Sigmoid colon (tissue), 4 donors: ENCODE data around the gene DOCK3.

Source experiments
- CTCF ChIP-seq, 4 experiments: fragments of 450-650 bp in 3 of 4; fragments of 200-600 bp in 1 of 4; IDR thresholded peaks; one replicate each; pipeline ENCODE4 v1.5.1; 2016 to 2019; ENCODE audit warnings: antibody characterized with exemption in 4 of 4, mild to moderate bottlenecking in 3 of 4, moderate library complexity in 2 of 4
- EP300 ChIP-seq, 4 donors: sonication (generic); formaldehyde crosslinking; IDR thresholded peaks; one replicate each; pipeline ENCODE4 v1.6.1; 2017; ENCODE audit warnings: antibody characterized with exemption in 4 of 4
- POLR2AphosphoS5 ChIP-seq, 4 donors: sonication (generic); formaldehyde crosslinking; IDR thresholded peaks; one replicate each; pipeline ENCODE4 v1.6.1; 2017; ENCODE audit warnings: antibody characterized with exemption in 4 of 4

DNA sequence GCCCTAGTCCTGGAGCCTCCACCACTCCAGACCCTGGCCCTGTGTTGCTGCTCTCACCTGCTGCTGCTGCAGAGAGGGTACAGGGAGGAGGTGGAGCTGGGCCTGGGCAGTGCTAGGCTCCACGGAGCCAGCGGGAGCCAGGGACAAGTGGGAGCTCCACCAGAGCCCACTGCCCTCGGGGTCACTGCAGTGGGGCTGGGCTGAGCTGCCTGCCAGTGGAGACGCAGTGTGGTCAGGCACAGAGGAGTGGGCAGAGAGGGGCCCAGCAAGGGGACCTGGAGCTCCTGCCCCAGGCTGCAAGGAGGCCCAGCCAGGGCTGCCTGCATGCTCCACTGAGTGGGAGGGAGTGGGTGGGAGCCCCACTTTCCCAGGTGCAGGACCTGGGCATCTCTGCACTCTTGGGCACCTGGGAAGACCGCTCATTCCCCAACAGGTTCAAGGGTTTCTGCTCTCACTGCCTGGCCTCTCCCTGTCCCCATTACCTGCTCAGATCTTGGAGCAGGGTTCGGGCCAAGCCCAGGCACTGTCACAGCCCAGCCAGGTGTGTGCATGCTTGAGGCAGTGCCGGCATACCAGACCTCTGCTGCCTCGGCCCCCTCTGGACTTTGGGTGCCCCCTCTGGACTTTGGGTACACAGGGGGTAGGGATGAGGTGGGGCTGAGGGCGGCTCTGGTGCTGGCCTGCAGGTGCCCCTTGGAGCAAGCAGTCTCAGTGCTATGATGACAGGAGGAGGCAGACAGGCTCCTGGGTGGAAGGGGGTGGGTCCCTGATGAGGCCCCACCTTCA, 308.0 kb downstream of the DOCK3 start:
- TF ChIP-seq CTCF (IDR thresholded peaks at IDR 0.05) (no peak), EP300 (IDR thresholded peaks at IDR 0.05) (no peak), POLR2AphosphoS5 (IDR thresholded peaks at IDR 0.05) (no peak)
